DMS53 (cell line): ENCODE results near the gene LRG1.

Source experiments
- DNase-seq: peaks from one replicate; lab custom pipeline; 2025; lab: John Stamatoyannopoulos, UW

The LRG1 gene

DNA sequence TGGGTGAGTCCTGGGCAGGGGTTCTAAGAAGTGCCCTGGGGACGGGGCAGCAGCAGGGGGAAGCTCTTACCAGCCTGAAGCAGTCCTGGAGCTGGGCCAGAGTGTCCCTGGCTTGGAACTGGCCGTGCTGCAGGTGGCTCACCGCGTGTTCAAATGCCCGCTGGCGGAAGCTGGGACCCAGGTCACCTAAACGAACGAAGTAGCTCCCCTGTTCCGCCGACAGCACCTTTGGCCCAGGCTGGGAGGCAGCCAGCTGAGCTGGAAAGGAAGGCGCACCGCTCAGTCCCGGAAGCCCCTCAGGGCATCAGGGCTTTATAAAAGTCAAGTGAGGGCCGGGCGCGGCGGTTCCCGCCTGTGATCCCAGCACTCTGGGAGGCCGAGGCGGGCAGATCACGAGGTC, 31.1 kb downstream of the LRG1 start:
- DNase-seq: no peak

DNA sequence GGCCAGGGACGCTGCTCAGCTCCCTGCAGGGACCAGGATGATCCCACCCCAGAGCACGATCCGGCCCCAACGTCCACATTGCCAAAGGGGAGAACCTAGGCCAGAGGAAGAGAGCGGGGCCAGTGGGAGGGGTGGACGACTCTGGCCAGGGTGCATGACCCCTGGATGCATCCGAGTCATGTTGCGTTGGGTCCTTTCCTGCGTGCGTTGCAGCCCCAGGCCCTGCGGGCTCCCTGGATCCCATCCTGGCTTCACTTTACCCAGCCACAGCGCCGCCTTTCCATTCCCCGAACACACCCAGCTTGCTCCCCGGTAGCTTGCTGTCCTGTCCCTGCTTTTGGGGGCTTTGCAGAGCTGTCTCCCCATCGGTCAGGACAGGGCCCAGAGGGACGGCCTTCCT, 32.0 kb downstream of the LRG1 start:
- DNase-seq: no peak

DNA sequence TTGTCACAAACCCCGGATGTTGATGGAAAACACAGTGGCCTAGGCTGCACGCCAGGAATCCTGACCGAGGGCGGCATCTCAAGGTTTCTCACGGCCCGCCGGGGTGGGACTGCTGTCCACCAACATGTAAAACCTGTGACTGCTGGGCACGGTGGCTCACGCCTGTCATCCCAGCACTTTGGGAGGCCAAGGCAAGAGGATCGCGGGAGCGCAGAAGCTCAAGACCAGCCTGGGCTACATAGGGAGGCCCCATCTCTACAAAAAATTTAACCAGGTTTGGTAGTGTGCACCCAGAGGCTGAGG, 32.7 kb downstream of the LRG1 start:
- no peak for DNase-seq

DNA sequence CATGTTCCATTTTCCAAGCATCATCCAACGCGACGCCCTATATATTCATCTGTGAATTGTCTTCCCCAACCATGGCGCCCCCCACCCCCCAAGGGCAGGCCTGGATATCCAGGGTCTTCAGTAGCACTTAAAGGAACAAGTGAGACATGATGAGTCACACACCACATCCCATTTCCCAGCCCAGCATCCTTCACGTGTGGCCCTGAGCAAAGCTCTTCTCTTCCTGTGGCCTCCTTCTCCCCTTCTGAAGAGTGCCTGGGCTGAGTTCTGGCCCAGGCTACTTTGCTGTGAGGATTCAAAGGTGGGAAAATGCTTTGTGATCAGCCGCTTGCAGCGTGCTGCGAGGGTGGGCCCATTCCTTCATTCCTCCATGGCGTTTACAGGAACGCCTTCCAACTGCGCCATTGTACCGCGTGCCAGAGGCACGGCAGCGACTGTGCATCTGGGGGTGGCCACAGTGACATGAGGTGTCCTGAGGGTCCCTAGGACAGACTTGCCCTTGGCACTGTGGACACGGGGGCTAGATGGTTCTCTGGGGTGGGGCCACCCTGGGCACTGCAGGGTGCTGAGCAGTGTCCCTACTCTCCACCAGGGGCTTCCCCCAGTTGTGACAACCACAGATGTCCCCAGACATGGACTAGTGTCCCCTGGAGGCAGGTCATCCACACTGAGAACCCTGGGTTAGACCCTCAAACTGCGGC, 33.2 kb downstream of the LRG1 start:
- DNase-seq: no peak

DNA sequence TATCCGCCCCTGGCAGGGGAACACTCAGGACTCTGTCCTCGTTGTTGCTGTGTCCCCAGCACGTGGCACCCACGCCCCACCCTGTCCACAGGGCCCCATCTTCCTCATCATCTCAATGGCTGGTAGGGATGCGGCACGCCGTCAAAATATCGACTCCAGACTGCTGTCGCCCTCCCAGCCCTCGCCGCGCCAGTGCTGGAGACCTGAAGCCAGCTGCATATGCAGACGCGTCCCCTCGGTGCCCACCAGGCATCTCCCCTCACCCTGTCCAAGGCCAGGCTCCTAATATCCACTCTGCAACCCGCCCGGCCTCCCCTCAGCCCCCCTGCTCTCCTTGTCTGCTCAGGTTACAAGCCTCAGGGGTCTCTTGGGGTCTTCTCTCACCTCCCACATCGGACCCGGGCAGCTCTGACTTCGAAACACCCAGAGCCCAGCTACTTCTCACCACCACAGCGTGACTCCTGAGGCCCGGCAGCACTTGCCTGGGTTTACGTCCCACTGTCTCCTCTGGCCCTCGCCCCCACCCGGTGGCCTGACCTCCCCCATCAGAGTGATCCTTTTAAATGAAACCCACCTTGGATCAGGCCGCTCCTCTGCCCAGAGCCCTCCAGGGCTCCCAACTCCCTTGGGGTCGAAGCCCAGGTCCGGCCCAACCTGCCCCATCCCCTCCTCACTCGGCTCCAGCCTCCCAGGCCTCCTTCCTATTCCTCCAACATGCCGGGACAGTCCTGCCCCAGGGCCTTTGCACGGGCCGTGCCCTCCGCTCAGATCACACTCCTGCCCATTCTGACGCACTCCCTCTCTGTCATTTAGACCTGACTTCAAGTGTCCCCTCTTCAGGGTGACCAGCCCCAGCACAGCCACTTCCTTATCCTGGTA, 34.0 kb downstream of the LRG1 start:
- no peak for DNase-seq

DNA sequence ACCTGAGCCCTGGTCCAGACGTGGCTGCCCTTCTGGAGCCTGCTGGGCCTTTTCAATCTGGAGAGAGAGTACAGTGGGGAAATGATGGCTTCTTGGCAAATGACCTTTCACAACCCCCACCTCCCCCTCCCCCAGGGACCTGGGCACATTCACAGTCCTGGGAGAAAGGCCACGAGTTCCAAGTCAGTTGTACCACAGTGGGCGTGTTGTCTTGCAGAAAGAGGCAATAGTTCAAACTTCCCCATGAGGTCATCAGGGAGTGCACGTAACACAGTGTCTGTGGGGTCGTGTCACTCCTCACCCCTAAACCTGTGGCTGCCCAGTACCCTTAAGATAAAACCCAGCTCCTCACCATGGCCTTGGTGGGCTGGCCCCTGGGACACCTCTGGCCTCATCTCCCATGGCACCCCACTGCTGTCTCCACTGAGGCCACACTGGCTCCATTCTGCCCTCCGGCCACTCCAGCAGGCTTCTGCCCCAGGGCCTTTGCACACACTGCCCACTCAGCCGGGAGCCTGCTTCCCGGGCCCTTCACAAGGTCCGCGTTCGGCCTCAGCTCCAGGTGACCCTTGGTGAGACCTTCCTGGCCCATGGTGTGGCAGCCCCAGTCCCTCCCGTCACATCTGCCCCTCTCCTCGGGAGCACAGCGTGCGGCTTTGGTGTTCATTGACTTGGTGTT, 34.8 kb downstream of the LRG1 start:
- DNase-seq: no peak

DNA sequence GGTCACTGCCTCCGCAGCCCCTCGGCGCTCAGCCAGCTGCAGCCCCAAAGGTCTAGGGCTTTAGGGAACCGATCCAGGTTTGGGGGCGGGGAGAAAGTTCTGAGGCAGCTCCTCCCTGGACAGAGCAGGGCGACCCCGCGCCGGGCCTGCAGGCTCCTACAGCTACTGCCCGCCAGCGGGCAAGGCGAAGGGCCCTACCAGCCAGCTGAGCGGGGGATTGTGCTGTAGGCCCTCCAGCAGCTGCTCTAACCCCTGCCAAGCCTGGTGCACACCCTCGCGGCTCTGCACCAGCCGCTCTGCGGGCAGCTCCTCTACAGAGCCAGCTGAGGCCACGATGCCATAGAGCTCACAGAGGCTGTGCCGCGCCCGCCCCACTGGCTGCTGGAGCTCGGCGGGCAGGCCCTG, 35.5 kb downstream of the LRG1 start:
- no peak for DNase-seq

DNA sequence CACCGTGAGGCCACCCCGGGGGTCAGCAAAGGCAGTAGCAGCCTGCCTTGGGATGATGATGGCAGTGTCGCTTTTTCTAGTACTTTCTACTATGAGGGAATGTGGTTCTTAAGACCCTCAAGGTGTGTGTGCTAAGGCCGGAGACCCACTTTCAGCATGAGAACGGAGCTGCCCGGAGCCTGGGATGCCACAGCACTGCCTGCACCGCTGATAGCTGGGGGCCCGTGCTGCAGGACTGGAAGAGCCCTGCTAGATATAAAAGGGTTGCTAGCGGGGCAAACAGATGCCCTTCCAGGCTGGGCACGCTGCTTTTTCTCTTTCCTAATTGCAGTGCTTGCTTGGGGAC, 36.0 kb downstream of the LRG1 start:
- DNase-seq: no peak

DNA sequence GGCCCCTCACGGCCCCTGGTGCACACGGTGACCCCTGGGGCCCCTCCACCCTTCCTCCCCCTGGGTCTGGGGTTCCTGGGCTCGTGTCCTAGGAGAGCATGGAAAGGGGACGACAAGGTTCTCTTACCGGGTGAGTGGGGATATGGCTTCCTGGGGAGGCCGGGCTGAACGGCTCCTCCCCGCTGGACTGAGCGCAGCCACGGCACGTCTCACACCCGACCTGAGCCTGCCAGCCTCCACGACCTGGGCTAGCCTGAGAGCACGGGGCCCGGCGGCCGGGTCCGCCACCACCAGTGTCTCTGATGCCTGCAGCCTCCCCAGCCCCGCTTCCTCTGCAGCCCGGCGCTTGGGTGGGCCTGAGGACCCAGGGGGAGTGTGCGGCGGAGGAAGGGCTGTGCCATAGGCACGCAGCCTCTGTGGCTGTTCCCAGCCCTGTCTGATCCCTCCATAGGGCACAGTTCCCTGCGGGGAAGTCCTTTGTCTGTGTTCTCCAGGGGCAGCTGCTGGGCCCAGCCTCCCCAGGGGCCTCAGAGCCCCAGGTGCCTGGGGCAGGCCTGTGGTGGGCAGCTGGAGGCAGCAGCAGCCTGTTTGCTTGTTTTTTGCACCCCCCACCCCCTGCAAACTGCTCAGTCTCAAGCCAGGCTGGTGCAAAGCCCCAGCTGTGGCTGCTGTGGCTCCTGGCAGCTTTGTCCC, 36.6 kb downstream of the LRG1 start:
- DNase-seq: no peak

DNA sequence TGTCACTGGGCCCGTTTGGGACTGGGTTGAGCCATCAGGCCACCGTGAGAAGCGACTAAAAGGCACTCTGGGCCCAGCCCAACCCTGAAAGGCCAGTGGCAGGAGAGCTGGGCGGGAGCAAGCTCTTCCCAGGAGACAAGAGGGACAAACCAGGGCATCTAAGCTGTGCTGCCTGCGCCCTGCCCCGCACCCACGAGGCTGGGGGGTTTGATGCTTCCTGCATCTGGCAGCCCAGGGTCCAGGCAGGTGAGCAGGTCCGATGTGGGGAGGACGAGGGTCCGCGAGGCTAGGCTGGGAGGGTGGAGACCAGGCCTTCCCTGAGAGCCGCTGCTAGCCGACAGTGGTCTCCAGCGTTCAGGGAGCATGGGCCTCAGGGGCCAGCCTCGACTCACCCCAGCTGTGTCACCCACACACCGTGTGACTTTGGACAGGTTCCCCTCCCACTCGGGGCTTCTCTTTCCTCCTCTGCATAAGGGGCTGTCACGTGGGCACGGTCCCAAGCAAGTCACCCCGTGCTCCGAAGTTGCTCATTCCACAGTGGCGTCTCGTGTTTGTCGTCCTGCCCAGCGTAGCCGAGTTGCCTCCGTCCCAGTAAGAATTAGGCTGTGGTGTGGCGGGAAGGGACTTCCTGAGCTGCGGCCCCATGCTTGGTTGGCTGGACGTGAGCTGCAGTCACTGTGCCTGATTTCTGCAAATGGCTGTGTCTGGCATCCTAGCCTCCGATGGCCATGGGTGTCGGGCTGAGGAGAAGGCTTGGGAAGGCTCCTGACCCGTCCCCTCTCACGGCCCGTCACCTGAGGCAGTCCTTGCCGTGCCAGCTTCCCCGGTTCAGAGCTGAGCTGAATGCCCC, 37.3 kb downstream of the LRG1 start:
- no peak for DNase-seq

DNA sequence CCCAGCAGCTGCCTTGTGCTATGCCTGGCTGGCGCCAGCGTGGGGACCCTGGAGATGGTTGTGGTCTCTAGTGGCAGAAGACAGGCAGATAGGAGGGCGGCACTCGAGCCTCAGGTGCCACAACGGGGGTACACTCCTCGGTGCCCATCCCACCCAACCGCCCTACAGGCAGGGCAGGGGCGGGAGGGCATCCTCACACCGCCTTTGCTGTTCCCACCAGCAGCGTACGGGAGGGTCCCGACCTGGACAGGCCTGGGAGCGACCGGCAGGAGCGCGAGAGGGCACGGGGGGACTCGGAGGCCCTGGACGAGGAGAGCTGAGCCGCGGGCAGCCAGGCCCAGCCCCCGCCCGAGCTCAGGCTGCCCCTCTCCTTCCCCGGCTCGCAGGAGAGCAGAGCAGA, 38.1 kb downstream of the LRG1 start:
- no peak for DNase-seq

DNA sequence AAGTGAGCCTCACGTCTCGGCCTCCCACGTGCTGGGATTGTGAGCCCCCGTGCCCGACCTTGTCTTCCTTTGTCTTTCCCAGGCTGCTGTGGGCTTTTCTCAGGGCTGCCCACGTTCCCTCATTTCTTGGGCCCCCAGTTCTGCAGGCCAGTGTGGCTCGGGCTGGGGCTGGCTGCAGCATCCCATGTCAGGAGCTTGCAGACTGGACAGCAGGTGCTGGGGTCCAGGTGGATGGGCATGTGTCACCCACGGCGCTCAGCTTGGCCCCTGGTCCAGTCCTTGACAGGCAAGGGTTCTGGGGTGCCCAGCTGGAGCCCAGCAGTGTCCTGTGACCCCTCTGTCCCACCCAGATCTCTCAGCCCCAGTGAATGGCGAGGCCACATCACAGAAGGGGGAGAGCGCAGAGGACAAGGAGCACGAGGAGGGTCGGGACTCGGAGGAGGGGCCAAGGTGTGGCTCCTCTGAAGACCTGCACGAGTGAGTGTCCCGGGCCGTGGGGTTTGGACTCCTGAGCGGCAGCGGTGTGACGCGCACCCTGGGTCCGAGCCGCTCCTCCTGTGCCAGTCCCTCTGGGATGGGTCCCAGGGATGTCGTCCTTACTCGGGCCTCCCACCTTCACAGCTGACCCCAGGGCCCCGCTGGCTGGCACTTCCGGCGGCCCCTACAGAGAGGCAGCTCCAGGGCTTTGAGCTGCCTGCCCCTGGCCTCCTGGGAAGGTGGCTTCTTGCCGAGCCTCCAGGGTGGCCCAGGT, 38.8 kb downstream of the LRG1 start:
- DNase-seq: no peak

DNA sequence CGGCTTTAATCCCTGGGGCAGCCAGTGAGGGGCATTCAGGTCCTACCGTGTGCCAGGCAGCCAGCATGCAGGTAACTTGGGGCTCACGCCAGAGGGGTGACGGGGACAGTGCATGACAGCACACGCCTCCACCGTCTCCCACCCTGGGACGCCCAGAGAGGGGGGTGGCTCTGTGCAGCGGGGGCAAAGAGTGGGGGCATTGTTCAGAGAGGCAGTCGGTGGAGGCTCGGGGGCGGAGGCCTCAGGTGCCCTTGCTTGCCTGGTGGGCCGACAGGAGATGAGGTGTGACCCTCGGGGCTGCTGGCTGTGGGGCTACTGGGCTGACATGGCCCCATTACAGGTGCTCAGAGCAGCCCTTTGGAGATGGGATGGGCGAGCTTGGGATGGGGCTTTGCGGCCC, 40.0 kb downstream of the LRG1 start:
- DNase-seq: no peak

DNA sequence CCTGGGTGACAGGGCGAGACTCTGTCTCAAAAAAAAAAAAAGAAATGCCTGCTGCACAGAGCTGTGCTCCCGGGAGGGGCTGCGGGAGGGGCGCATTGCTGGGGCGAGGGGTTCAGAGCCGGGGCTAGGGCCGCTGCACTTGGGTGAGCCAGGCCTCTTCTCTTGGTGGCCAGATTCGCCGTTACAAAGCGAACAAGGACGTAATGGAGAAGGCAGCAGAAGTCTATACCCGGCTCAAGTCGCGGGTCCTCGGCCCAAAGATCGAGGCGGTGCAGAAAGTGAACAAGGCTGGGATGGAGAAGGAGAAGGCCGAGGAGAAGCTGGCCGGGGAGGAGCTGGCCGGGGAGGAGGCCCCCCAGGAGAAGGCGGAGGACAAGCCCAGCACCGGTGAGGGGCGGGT, 40.5 kb downstream of the LRG1 start:
- DNase-seq: no peak

DNA sequence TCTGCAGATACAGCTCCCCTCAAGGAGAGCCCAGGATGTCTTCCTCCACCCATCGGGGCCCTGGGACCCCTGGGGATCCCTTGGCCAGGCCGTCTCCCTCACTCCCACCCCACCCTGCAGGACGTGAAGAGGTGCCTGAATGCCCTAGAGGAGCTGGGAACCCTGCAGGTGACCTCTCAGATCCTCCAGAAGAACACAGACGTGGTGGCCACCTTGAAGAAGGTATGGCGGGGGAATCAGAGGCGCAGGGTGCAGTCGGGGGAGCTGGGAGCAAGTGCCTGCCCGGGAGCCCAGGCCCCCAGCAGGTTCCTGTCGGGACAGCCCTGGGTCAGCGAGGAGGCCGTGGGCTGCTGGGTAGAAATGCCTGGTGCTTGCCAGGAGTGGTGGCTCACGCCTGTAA, 41.1 kb downstream of the LRG1 start:
- no peak for DNase-seq

DNA sequence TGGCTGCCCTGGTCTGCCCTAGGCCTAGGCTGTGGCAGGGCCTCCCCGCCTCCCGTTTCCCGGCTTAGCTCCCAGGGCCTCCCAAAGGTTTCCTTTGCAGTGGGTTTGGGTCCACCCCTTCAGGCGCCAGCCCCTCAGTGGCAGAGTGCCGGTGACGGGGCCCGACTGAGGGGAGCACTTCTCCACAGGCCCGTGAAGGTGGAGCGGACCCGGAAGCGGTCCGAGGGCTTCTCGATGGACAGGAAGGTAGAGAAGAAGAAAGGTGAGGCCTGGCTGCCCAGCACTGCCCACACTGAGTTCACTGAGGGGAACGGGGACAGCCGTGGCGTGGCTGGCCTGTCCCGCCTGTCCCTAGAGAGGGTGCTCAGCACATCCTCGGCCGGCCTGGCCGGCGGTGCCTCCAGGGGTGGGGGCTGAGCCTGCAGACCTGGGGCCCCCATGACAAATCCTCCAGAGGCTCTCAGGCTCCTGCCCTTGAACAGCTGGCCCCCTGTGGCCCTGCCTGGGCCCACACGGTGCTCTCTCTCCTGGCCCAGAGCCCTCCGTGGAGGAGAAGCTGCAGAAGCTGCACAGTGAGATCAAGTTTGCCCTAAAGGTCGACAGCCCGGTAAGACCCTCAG, 42.0 kb downstream of the LRG1 start:
- no peak for DNase-seq

DNA sequence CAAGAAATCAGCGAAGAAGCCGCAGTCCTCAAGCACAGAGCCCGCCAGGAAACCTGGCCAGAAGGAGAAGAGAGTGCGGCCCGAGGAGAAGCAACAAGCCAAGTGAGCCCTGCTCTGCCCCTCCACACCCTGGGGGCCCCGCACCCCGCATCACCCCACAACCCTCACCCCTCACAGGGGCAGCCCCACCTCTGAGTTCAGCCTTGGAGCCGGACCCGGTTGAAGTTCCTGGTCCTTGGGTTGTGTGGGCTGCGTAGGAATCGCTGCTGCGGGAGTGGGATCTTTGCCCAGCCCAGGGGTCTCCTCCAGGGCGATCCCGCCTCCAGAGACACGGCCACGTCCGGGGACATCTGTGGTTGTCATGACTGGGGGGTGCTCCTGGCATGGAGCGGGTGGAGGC, 43.5 kb downstream of the LRG1 start:
- no peak for DNase-seq

DNA sequence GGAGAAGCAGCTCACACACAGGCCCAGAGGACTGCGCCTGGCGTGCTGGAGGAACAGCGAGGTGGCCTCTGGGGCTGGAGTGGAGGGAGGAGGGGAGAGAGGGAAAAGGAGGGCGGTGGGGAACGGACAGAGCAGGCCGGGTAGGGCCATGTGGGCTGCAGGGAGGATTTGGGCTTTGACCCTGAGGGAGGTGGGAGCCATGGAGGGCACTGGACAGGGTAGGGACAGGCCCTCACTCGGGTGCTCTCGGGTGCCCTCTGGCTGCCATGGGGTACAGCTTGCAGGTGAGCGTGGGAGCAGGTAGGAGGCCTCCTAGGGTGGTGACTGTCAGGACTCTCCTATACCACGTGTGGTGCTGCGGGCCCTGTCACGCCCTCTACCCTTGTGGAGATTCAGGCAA, 44.4 kb downstream of the LRG1 start:
- DNase-seq: peak; percentile 19

DNA sequence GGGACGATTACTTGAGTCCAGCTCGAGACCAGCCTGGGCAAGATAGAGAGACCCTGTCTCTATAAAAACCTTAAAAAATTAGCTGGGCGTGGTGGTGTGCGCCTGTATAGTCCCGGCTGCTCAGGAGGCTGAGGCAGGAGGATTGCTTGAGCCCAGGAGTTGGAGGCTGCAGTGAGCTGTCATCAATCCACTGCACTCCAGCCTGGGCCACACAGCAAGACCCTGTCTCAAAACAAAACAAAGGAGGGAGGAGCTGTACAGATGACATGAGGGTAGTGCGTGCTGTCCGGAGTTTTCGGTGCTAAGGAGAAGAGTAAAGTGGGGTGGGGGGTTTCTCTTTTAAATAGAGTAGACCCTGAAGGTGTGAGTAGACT, 45.2 kb downstream of the LRG1 start:
- no peak for DNase-seq

DNA sequence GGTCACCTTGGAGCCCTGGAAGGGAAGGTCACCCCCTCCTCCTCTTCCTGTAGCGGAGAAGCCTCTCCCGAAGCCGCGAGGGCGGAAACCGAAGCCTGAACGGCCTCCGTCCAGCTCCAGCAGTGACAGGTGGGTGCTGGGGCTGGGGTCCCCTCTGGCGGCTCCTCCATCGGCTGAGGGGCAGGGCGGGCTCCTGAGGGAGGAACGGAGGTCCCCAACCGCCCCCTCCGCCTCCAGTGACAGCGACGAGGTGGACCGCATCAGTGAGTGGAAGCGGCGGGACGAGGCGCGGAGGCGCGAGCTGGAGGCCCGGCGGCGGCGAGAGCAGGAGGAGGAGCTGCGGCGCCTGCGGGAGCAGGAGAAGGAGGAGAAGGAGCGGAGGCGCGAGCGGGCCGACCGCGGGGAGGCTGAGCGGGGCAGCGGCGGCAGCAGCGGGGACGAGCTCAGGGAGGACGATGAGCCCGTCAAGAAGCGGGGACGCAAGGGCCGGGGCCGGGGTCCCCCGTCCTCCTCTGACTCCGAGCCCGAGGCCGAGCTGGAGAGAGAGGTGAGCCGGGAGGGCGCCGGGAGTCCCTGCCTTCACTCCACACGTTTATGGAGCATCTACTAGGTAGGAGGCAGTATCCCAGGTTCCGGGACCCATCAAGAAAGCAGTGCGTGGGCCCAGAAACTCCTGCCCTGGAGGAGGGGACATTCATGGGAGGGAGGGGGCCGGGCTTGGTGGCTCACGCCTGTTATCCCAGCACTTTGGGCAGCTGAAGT, 45.7 kb downstream of the LRG1 start:
- DNase-seq: no peak
